CD14-positive monocyte (primary cell): ENCODE results near the gene STX8. TPM values are rescaled to one million over a fixed set of nuclear protein-coding genes. Genes with fewer than 3 reads are reported as not detected.

Experiments used
- DNase-seq, 3 donors: peaks; one replicate each; pipeline ENCODE4 v3.0.0-alpha.2; 2011 to 2022
- H2AFZ ChIP-seq: 2 replicates; pipeline ENCODE4 v1.6.0; 2012; ENCODE audit warnings: mild to moderate bottlenecking, low read depth, low read length, inconsistent platforms; ENCODE audit not compliant: insufficient read depth, poor library complexity, severe bottlenecking
- H3K27ac ChIP-seq, 2 donors: 1 replicate in 1 of 2; 2 replicates in 1 of 2; pipeline ENCODE4 v1.5.1; 2012 to 2013; ENCODE audit warnings: low read length in 2 of 2, control low read depth in 1 of 2, inconsistent platforms in 1 of 2, low read depth in 1 of 2, mild to moderate bottlenecking in 1 of 2
- H3K27me3 ChIP-seq, 2 donors: one replicate each; pipeline versions ENCODE4 v1.6.0 to v1.6.1; 2011 to 2013; ENCODE audit warnings: low read length in 2 of 2; ENCODE audit not compliant: control insufficient read depth in 2 of 2, insufficient read depth in 2 of 2
- H3K36me3 ChIP-seq, 2 donors: replicated peaks in 1 of 2; 1 replicate in 1 of 2; 2 replicates in 1 of 2; pipeline versions ENCODE4 v1.5.1 to v1.6.1; 2012 to 2013; ENCODE audit warnings: low read length in 2 of 2, control low read depth in 1 of 2, inconsistent platforms in 1 of 2, mild to moderate bottlenecking in 1 of 2; ENCODE audit not compliant: insufficient read depth in 2 of 2, control insufficient read depth in 1 of 2
- H3K4me1 ChIP-seq, 2 donors: 1 replicate in 1 of 2; 2 replicates in 1 of 2; pipeline versions ENCODE4 v1.5.1 to v1.6.1; 2012 to 2013; ENCODE audit warnings: low read length in 2 of 2, control low read depth in 1 of 2, inconsistent platforms in 1 of 2, mild to moderate bottlenecking in 1 of 2, moderate library complexity in 1 of 2; ENCODE audit not compliant: insufficient read depth in 2 of 2, control insufficient read depth in 1 of 2
- H3K4me2 ChIP-seq: replicated peaks from 2 replicates; pipeline ENCODE3; 2012; ENCODE audit warnings: low read length, moderate library complexity, mild to moderate bottlenecking; ENCODE audit not compliant: poor library complexity, severe bottlenecking; ENCODE audit errors: extremely low read depth
- H3K4me3 ChIP-seq, 3 experiments: fragments of 200-600 bp in 1 of 3; sonication (generic) in 1 of 3; replicated peaks in 1 of 3; 1 replicate in 2 of 3; 2 replicates in 1 of 3; pipeline ENCODE4 v1.5.1; 2011 to 2013; ENCODE audit warnings: low read length in 3 of 3, mild to moderate bottlenecking in 3 of 3, control low read depth in 2 of 3, low read depth in 2 of 3, inconsistent platforms in 1 of 3, moderate library complexity in 1 of 3
- H3K79me2 ChIP-seq: 2 replicates; pipeline ENCODE4 v1.6.0; 2012; ENCODE audit warnings: mild to moderate bottlenecking, control low read depth, inconsistent platforms, low read length, moderate library complexity; ENCODE audit not compliant: insufficient read depth
- H3K9ac ChIP-seq: 2 replicates; pipeline ENCODE4 v1.6.0; 2017; ENCODE audit warnings: low read length, mild to moderate bottlenecking; ENCODE audit not compliant: insufficient read depth, poor library complexity, severe bottlenecking
- H3K9me3 ChIP-seq, 2 donors: replicated peaks in 1 of 2; 1 replicate in 1 of 2; 2 replicates in 1 of 2; pipeline versions ENCODE4 v1.5.1 to v1.6.1; 2012 to 2013; ENCODE audit warnings: low read length in 2 of 2, control low read depth in 1 of 2; ENCODE audit not compliant: control insufficient read depth in 1 of 2, insufficient read depth in 1 of 2
- H4K20me1 ChIP-seq: 2 replicates; pipeline ENCODE4 v1.6.0; 2012; ENCODE audit warnings: mild to moderate bottlenecking, low read length, control low read depth, moderate library complexity; ENCODE audit not compliant: insufficient read depth
- H3K27ac Mint-ChIP-seq, 7 donors: one replicate each; pipeline ENCODE4 v1.8.0; 2020; ENCODE audit warnings: mild to moderate bottlenecking in 7 of 7, mixed read lengths in 7 of 7, moderate library complexity in 6 of 7, inconsistent platforms in 2 of 7
- H3K27me3 Mint-ChIP-seq, 3 donors: one replicate each; pipeline ENCODE4 v1.8.0; 2021 to 2022; ENCODE audit warnings: low read depth in 3 of 3, mild to moderate bottlenecking in 3 of 3, mixed read lengths in 3 of 3, moderate library complexity in 3 of 3, inconsistent platforms in 1 of 3
- H3K36me3 Mint-ChIP-seq, 2 donors: one replicate each; pipeline ENCODE4 v1.8.0; 2020; ENCODE audit warnings: mixed read lengths in 2 of 2, inconsistent platforms in 1 of 2, mild to moderate bottlenecking in 1 of 2
- H3K4me1 Mint-ChIP-seq: one replicate; pipeline ENCODE4 v1.8.0; 2020; ENCODE audit warnings: mild to moderate bottlenecking, mixed read lengths
- H3K4me3 Mint-ChIP-seq, 2 donors: one replicate each; pipeline ENCODE4 v1.8.0; 2020; ENCODE audit warnings: mild to moderate bottlenecking in 2 of 2, mixed read lengths in 2 of 2, moderate library complexity in 1 of 2
- H3K9me3 Mint-ChIP-seq, 7 donors: one replicate each; pipeline ENCODE4 v1.8.0; 2020 to 2022; ENCODE audit warnings: mixed read lengths in 7 of 7, mild to moderate bottlenecking in 6 of 7, moderate library complexity in 6 of 7, inconsistent platforms in 2 of 7
- CTCF ChIP-seq: fragments of 200-600 bp; IDR thresholded peaks from one replicate; pipeline ENCODE4 v1.8.0; 2022; ENCODE audit warnings: antibody characterized with exemption, mild to moderate bottlenecking
- WGBS: methylation state at CpG from one replicate; pipeline ENCODE4 v1.1.5; 2013; ENCODE audit warnings: missing lambda C conversion rate; ENCODE audit not compliant: insufficient coverage; 5-methylcytosine and 5-hydroxymethylcytosine counted together
- intact Hi-C, 2 donors: fragments of 100-400 bp; cut with micrococcal nuclease; formaldehyde crosslinking; loops; one replicate each; pipeline versions ENCODE4 v1.15.0 to v1.15.1; 2023
- polyA plus RNA-seq, 3 donors: library from polyadenylated mRNA; depleted of rRNA in 1 of 3; unstranded in 2 of 3; stranded (reverse) in 1 of 3; fragments of 300-500 nt in 2 of 3; fragments of >200 nt in 1 of 3; fragmentation: Illumina TruSeq in 2 of 3; gene quantifications; 1 replicate in 2 of 3; 2 replicates in 1 of 3; pipeline ENCODE4 v1.2.3, GENCODE V29; 2012 to 2021

STX8 gene
- polyA plus RNA-seq, 3 donors: 44.4 to 170 (median 142) TPM

GRCh38 chr17:9475101-9475658 is 100.4 kb downstream of the STX8 start:
- intact Hi-C loops: no loop called here
- H3K36me3 ChIP-seq: peaks cover 0 to 6% of the 10 kb centered on the region in 2 donors
- no peak overlapping the region for H3K9ac ChIP-seq
- H4K20me1 ChIP-seq: no peaks in the 10 kb centered on the region
- no peak overlapping the region for H3K4me2 ChIP-seq
- no peaks in the 10 kb centered on the region for H3K79me2 ChIP-seq
- no peak overlapping the region for H3K27ac ChIP-seq
- no peaks in the 10 kb centered on the region for H3K9me3 Mint-ChIP-seq
- H3K4me3 ChIP-seq: no peak overlapping the region
- DNase-seq: no peak
- H3K4me1 ChIP-seq: no peaks in the 10 kb centered on the region
- no peak overlapping the region for H2AFZ ChIP-seq
- no peaks in the 10 kb centered on the region for H3K9me3 ChIP-seq
- no peak overlapping the region for H3K27ac Mint-ChIP-seq
- TF ChIP-seq CTCF: no peak
- H3K27me3 Mint-ChIP-seq: no peaks in the 10 kb centered on the region
- peaks cover 21 to 26% of the 10 kb centered on the region in 2 donors for H3K36me3 Mint-ChIP-seq
- peaks cover 2% of the 10 kb centered on the region for H3K4me1 Mint-ChIP-seq
- H3K4me3 Mint-ChIP-seq: no peak overlapping the region
- no peaks in the 10 kb centered on the region for H3K27me3 ChIP-seq
- WGBS: 100% methylated on average over 3 of the region's 4 CpGs

- H3K27ac Mint-ChIP-seq: no peak overlapping the region
- H2AFZ ChIP-seq: no peak overlapping the region
- H3K9ac ChIP-seq: no peak overlapping the region
- no peaks in the 10 kb centered on the region for H4K20me1 ChIP-seq
- H3K36me3 ChIP-seq: peaks cover 0 to 6% of the 10 kb centered on the region in 2 donors
- H3K27ac ChIP-seq: no peak overlapping the region
- H3K27me3 Mint-ChIP-seq: no peaks in the 10 kb centered on the region
- no peak overlapping the region for H3K4me3 Mint-ChIP-seq
- H3K4me1 Mint-ChIP-seq: peaks cover 5% of the 10 kb centered on the region
- no peaks in the 10 kb centered on the region for H3K79me2 ChIP-seq
- H3K36me3 Mint-ChIP-seq: peaks cover 23 to 31% of the 10 kb centered on the region in 2 donors
- no peak for DNase-seq
- intact Hi-C loops: no loop called here
- no peaks in the 10 kb centered on the region for H3K9me3 ChIP-seq
- no peak overlapping the region for H3K4me3 ChIP-seq
- H3K27me3 ChIP-seq: no peaks in the 10 kb centered on the region
- no peak for TF ChIP-seq CTCF
- no peaks in the 10 kb centered on the region for H3K4me1 ChIP-seq
- no peak overlapping the region for H3K4me2 ChIP-seq
- H3K9me3 Mint-ChIP-seq: no peaks in the 10 kb centered on the region
- WGBS: 92% methylated on average over 2 of the region's 4 CpGs
These were observed 101.9 kb downstream of the STX8 start for GRCh38 chr17:9473711-9474110.
